HS-27A (cell line): ENCODE measurements around the gene RBBP5.

Experiments
- DNase-seq: peaks from one replicate; pipeline ENCODE4 v3.0.0-alpha.2; 2012; ENCODE audit warnings: low read depth, missing footprints

RBBP5 gene

GRCh38 chr1:205129447-205130029 lies 7.8 kb upstream of the RBBP5 start:
- no peak for DNase-seq

GRCh38 chr1:205128050-205128449 lies 6.3 kb upstream of the RBBP5 start:
- no peak for DNase-seq

- no peak for DNase-seq
Measured at GRCh38 chr1:205127646-205128045, 5.9 kb upstream of the RBBP5 start.

- DNase-seq: no peak
Measured at GRCh38 chr1:205124726-205125125, 2.9 kb upstream of the RBBP5 start.

- DNase-seq: no peak
Measured at GRCh38 chr1:205122489-205122882, 708 bp upstream of the RBBP5 start.

- DNase-seq: no peak
Measured at GRCh38 chr1:205118752-205119151, 3.0 kb downstream of the RBBP5 start.

GRCh38 chr1:205111354-205111753 lies 10.4 kb downstream of the RBBP5 start:
- no peak for DNase-seq

- DNase-seq: no peak
Measured at GRCh38 chr1:205109711-205110110, 12.1 kb downstream of the RBBP5 start.

- DNase-seq: no peak
Measured at GRCh38 chr1:205109269-205109668, 12.5 kb downstream of the RBBP5 start.

GRCh38 chr1:205108464-205108863 lies 13.3 kb downstream of the RBBP5 start:
- DNase-seq: no peak

GRCh38 chr1:205107327-205107726 lies 14.5 kb downstream of the RBBP5 start:
- DNase-seq: no peak

- DNase-seq: no peak
Measured at GRCh38 chr1:205102404-205102803, 19.4 kb downstream of the RBBP5 start.

- DNase-seq: no peak
Measured at GRCh38 chr1:205098242-205098641, 23.5 kb downstream of the RBBP5 start.

GRCh38 chr1:205095422-205095821 lies 26.4 kb downstream of the RBBP5 start:
- DNase-seq: no peak

- no peak for DNase-seq
Measured at GRCh38 chr1:205091043-205091740, 30.6 kb downstream of the RBBP5 start.

- DNase-seq: no peak
Measured at GRCh38 chr1:205088341-205088740, 33.4 kb downstream of the RBBP5 start.

GRCh38 chr1:205084360-205084759 lies 37.4 kb downstream of the RBBP5 start, which contains the start of gene TMEM81:
Gene TMEM81, minus strand, starts transcription at chr1:205084460. Its CDS starts 140 bp downstream, at chr1:205084320.
- DNase-seq: no peak

GRCh38 chr1:205082431-205082830 lies 39.3 kb downstream of the RBBP5 start:
- DNase-seq: no peak

- no peak for DNase-seq
Measured at GRCh38 chr1:205077934-205078311, 43.9 kb downstream of the RBBP5 start.

GRCh38 chr1:205077158-205077933 lies 44.4 kb downstream of the RBBP5 start:
- no peak for DNase-seq

GRCh38 chr1:205076245-205076761 lies 45.5 kb downstream of the RBBP5 start:
- DNase-seq: no peak

- no peak for DNase-seq
Measured at GRCh38 chr1:205075642-205076155, 46.1 kb downstream of the RBBP5 start.

GRCh38 chr1:205074513-205074912 lies 47.3 kb downstream of the RBBP5 start:
- no peak for DNase-seq
